ENCODE data around the gene GPR155. TPM values are rescaled to one million over a fixed set of nuclear protein-coding genes. Genes with fewer than 3 reads are reported as not detected.

The GPR155 gene
- total and polyA plus RNA-seq, 9 of the 15 experiments (the other 6 are each of a cell fraction or from before 2014, with no cell fraction given): 0.04 to 0.40 (median 0.11) TPM; not detected in 1

GRCh38 chr2:174527101-174527721 is 40.4 kb upstream of the GPR155 start:
- DNase-seq (ENCODE audit: extremely low read depth in 1 of 4, low spot score in 3 of 4): no peak
- in situ Hi-C loops (cut with MboI) (no loop called here), intact Hi-C loops (cut with micrococcal nuclease) (no loop called here)
- no peaks in the 10 kb centered on the region for H4K20me1 ChIP-seq (replicated peaks; ENCODE audit: control insufficient read depth, insufficient read depth, low read length)
- CTCF ChIA-PET (ENCODE audit: low intra/inter-chr PET ratio): no interaction called here
- FAIRE-seq: no peak
- H3K36me3 ChIP-seq (ENCODE audit: control insufficient read depth, insufficient read depth, low read length): no peaks in the 10 kb centered on the region
- no peaks in the 10 kb centered on the region for H3K4me1 ChIP-seq (replicated peaks in 1 of 2; ENCODE audit: control insufficient read depth in 2 of 2, insufficient read depth in 2 of 2, low read length in 2 of 2)
- no peak for ATAC-seq
- POLR2A ChIA-PET: no interaction called here
- no peaks in the 10 kb centered on the region for H3K79me2 ChIP-seq (ENCODE audit: control insufficient read depth, insufficient read depth, low read length)
- peaks cover 6 to 16% of the 10 kb centered on the region in 2 experiments; a peak in 4 of 5 replicates for H3K27me3 ChIP-seq (ENCODE audit: control insufficient read depth in 2 of 2, insufficient read depth in 2 of 2, low read length in 2 of 2)
- H3K4me2 ChIP-seq (ENCODE audit: insufficient read depth, low read length): no peak overlapping the region
- 0% methylated on average over 3 of the region's 3 CpGs for WGBS (ENCODE audit: insufficient coverage, low coverage, missing lambda C conversion rate)
- H3K4me3 ChIP-seq: no peak overlapping the region
- H2AFZ ChIP-seq (ENCODE audit: low read depth, low read length): no peak overlapping the region
- no TSS peak for BruUV-seq (replicated peaks)
- no peaks in the 10 kb centered on the region for H3K9me3 ChIP-seq (replicated peaks; ENCODE audit: control insufficient read depth, insufficient read depth, low read depth, low read length)
- no peaks in the 10 kb centered on the region for H3K9me1 ChIP-seq (ENCODE audit: control insufficient read depth, insufficient read depth, low read length)
- no peak overlapping the region for H3K27ac ChIP-seq (ENCODE audit: extremely low read depth, low read depth, low read length)
- no peak overlapping the region for H3K9ac ChIP-seq (ENCODE audit: insufficient read depth in 1 of 2, low read depth in 2 of 2, low read length in 2 of 2)
- TF ChIP-seq ZZZ3 (IDR thresholded peaks at IDR 0.05) (no peak), KLF13 (tag; IDR thresholded peaks at IDR 0.05; ENCODE audit: borderline replicate concordance, low read depth) (no peak), TSC22D4 (tag; IDR thresholded peaks at IDR 0.05) (no peak), ETV5 (CRISPR knock-in tag; IDR thresholded peaks at IDR 0.05; ENCODE audit: low read depth) (no peak), FOXJ3 (CRISPR knock-in tag; IDR thresholded peaks at IDR 0.05) (no peak), FOXK1 (CRISPR knock-in tag; IDR thresholded peaks at IDR 0.05; ENCODE audit: borderline replicate concordance) (no peak), ZNF764 (CRISPR knock-in tag; IDR thresholded peaks at IDR 0.05; ENCODE audit: low read depth) (no peak), KAT8 (IDR thresholded peaks at IDR 0.05; ENCODE audit: low read depth) (no peak), KAT2B (IDR thresholded peaks at IDR 0.05; ENCODE audit: low read depth, low read length) (no peak), NFIX (CRISPR knock-in tag; IDR thresholded peaks at IDR 0.05; ENCODE audit: low read depth) (no peak), AFF1 (IDR thresholded peaks at IDR 0.05; ENCODE audit: low read depth in 1 of 2, partially characterized antibody in 2 of 2) (no peak), CHD2 (IDR thresholded peaks at IDR 0.05; ENCODE audit: low read depth, low read length) (no peak), PHF8 (IDR thresholded peaks at IDR 0.05; ENCODE audit: borderline replicate concordance, low read length) (no peak)

All from K562 (cell line).